Coronary artery (tissue), 2 donors: ENCODE data around the gene NBEA.
"Not testable (repeated sequence)": the region's sequence is repeated elsewhere in the genome, so short reads cannot be mapped to it uniquely, and the experiment has no call there.

ENCODE experiments used
- DNase-seq: peaks from one replicate; pipeline ENCODE4 v3.0.0-alpha.2; 2017; ENCODE audit warnings: low spot score
- H3K27ac ChIP-seq, 2 donors: fragments of 200-600 bp; sonication (generic); one replicate each; pipeline ENCODE4 v1.5.1; 2016 to 2019
- H3K4me3 ChIP-seq: fragments of 200-600 bp; sonication (generic); 2 replicates; pipeline ENCODE4 v1.5.1; 2016; ENCODE audit warnings: mild to moderate bottlenecking, moderate library complexity
- CTCF ChIP-seq: fragments of 200-600 bp; sonication (generic); IDR thresholded peaks from one replicate; pipeline ENCODE4 v1.5.1; 2019; ENCODE audit warnings: antibody characterized with exemption

NBEA gene

GRCh38 chr13:35092251-35092650 is 150.2 kb downstream of the NBEA start:
- TF ChIP-seq CTCF = no peak
- no peak for DNase-seq
- no peak overlapping the region for H3K4me3 ChIP-seq
- no peak overlapping the region for H3K27ac ChIP-seq

- TF ChIP-seq CTCF = no peak
- Histone ChIP-seq H3K4me3 (no peak overlapping the region), H3K27ac (no peak overlapping the region)
- DNase-seq = no peak
These were observed 150.7 kb downstream of the NBEA start for GRCh38 chr13:35092751-35093150.

DNA sequence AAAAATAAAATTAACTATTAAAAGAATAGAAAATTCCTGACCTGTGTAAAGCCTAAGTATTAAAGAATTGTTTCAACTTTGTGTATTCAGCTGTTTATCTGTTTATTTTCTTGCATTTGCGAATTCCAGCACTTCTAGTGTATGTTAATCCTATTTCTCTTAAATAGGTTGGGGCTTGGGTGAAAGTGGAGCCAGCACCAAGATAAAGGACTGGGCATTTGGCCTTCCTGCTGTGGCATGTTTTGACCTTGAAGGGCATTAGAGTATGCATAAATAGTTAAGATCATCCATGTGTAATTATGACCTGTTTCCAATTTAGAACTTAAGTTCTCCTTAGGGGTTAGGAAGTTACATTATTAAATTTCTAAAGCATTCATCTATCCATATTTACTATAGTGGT is 151.3 kb downstream of the NBEA start:
- no peak for TF ChIP-seq CTCF
- DNase-seq = no peak
- Histone ChIP-seq H3K4me3 (no peak overlapping the region), H3K27ac (no peak overlapping the region)

- not testable (repeated sequence) for H3K4me3 ChIP-seq, DNase-seq, H3K27ac ChIP-seq
These were observed 164.7 kb downstream of the NBEA start for GRCh38 chr13:35106771-35107170.

- no peak for DNase-seq
- Histone ChIP-seq H3K27ac (no peak overlapping the region), H3K4me3 (no peak overlapping the region)
- no peak for TF ChIP-seq CTCF
These were observed 165.5 kb downstream of the NBEA start for GRCh38 chr13:35107535-35107934.

DNA sequence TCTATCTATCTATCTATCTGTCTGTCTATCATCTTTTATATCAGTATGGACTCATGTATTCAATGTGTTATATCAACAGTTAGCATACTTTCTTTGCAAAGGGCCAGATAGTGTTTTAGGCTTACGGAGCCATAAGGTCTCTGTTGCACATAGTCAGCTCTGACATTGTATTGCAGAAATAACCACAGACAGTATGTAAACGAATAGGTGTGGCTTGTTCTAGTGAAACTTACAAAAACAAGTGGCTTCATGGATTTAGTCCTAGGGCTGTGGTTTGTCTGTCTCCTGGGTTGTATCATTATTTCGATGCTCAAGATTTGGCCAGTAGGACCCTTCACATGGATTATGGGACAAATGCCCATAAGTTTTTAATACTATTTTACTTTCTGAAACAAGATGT is 171.5 kb downstream of the NBEA start:
- DNase-seq, H3K4me3 ChIP-seq: not testable (repeated sequence)

GRCh38 chr13:35127466-35127865 is 185.4 kb downstream of the NBEA start:
- Histone ChIP-seq H3K27ac (no peak overlapping the region), H3K4me3 (no peak overlapping the region)
- no peak for TF ChIP-seq CTCF
- DNase-seq = no peak

More for the DNA sequence above, 171.5 kb downstream of the NBEA start:
- not testable (repeated sequence) for H3K27ac ChIP-seq

DNA sequence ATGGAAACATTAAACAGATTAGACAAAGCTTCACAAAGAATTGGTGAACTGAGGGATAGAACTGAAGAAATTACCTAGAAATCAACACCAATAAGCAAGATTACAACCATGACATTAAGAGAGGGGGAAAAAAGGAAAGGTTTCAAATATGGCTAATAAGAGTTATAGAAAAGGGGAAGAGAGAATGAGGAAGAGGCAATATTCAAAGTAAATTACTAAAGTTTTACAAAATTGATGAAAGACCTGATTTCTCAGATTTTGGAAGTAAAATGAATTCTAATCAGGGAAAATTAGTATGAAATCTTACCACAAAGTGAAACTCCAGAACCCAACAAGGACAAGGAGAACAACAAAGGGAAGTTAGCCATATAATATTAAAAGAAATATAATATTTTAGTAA is 187.4 kb downstream of the NBEA start:
- Histone ChIP-seq H3K4me3 (no peak overlapping the region), H3K27ac (no peak overlapping the region)
- DNase-seq = no peak
- TF ChIP-seq CTCF = no peak
